DOHH2 (cell line): ENCODE data around the gene RPUSD2.

ENCODE experiments used
- H3F3A ChIP-seq: fragments of 200-600 bp; sonication (generic), shearing (Covaris generic); 2 replicates; pipeline ENCODE4 v1.6.0; 2016; ENCODE audit warnings: antibody characterized with exemption, mild to moderate bottlenecking; ENCODE audit not compliant: control insufficient read depth, insufficient read depth
- H3K27ac ChIP-seq: fragments of 200-600 bp; sonication (generic); 2 replicates; pipeline ENCODE4 v1.5.1; 2014; ENCODE audit warnings: low read depth, mild to moderate bottlenecking, low read length, moderate library complexity
- H3K27me3 ChIP-seq: fragments of 200-600 bp; sonication (generic); 2 replicates; pipeline ENCODE4 v1.6.1; 2014; ENCODE audit warnings: mild to moderate bottlenecking, low read length, mixed read lengths; ENCODE audit not compliant: control insufficient read depth
- H3K36me3 ChIP-seq: fragments of 200-600 bp; sonication (generic); 2 replicates; pipeline ENCODE4 v1.6.1; 2014; ENCODE audit warnings: mild to moderate bottlenecking, low read length, moderate library complexity, mixed read lengths; ENCODE audit not compliant: control insufficient read depth
- H3K4me1 ChIP-seq: fragments of 200-600 bp; sonication (generic); 2 replicates; pipeline ENCODE4 v1.6.1; 2014; ENCODE audit warnings: mild to moderate bottlenecking, low read length, mixed read lengths; ENCODE audit not compliant: control insufficient read depth
- H3K4me2 ChIP-seq: fragments of 200-600 bp; sonication (generic); 2 replicates; pipeline ENCODE4 v1.6.0; 2014; ENCODE audit warnings: mild to moderate bottlenecking, low read length, moderate library complexity
- H3K4me3 ChIP-seq: fragments of 200-600 bp; sonication (generic); 2 replicates; pipeline ENCODE4 v1.5.1; 2014; ENCODE audit warnings: mild to moderate bottlenecking, low read length, mixed read lengths
- H3K79me2 ChIP-seq: fragments of 200-600 bp; sonication (generic); 2 replicates; pipeline ENCODE4 v1.6.1; 2014; ENCODE audit warnings: mild to moderate bottlenecking, low read length, mixed read lengths; ENCODE audit not compliant: control insufficient read depth
- H3K9me2 ChIP-seq: fragments of 200-600 bp; sonication (generic); replicated peaks from 2 replicates; pipeline ENCODE4 v1.6.1; 2014; ENCODE audit warnings: mild to moderate bottlenecking, low read length, mixed read lengths; ENCODE audit not compliant: control insufficient read depth
- H3K9me3 ChIP-seq: fragments of 200-600 bp; sonication (generic); 2 replicates; pipeline ENCODE4 v1.6.1; 2014; ENCODE audit warnings: antibody characterized with exemption, low read length, mixed read lengths; ENCODE audit not compliant: control insufficient read depth, insufficient read depth
- H4K20me1 ChIP-seq: fragments of 200-600 bp; sonication (generic); 2 replicates; pipeline ENCODE4 v1.6.0; 2014; ENCODE audit warnings: low read depth, mild to moderate bottlenecking, antibody characterized with exemption, low read length, moderate library complexity; ENCODE audit not compliant: control insufficient read depth, insufficient read depth
- CTCF ChIP-seq: fragments of 200-600 bp; sonication (generic); IDR thresholded peaks from one replicate; pipeline ENCODE4 v1.5.1; 2014; ENCODE audit warnings: antibody characterized with exemption, mild to moderate bottlenecking, low read depth, low read length; ENCODE audit not compliant: poor library complexity, severe bottlenecking
- EZH2phosphoT487 ChIP-seq: fragments of 200-600 bp; sonication (generic); IDR thresholded peaks from 2 replicates; pipeline ENCODE4 v1.6.1; 2017; ENCODE audit warnings: borderline replicate concordance, mild to moderate bottlenecking, antibody characterized with exemption, low read length, moderate library complexity, mixed read lengths

RPUSD2 gene

DNA sequence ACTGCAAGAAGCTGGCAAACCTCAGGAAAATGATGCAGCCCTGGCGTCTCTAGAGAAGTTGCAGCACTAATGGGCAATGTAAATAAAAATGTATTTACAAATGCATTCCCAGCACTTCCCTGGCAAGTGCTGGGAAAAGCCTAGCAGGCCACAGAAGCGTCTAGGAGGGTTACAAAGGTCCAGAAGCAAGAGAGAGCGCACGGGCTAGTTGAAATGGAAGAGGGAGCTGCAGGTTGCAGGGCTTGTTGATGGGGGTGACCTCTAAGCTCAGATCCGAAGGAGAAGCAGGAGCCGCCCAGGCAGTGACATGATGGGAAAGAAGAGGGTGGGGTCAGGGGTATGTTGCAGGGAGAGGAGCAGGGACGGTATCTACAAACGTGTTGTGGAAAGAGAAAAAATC lies 22.3 kb downstream of the RPUSD2 start:
- H3K4me3 ChIP-seq, result no peak overlapping the region
- H3K27ac ChIP-seq, result no peak overlapping the region

DNA sequence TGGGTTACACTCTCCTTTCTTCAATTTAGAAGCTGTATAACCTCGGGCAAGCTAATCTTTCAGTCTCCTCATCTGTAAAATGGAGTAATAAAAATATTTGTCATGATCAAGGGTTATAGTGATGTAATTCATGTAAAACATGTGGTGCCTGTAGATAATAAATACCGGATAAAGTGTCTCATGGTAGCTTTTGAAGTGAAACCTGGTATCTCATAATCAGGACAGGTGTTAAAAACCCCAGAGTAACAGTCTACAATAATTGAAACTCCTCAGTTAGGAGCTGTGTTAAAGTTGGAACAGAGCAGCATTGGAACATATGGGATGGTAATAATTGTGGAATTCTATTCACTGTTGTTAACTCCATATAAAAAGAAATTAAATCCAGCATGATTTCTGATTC lies 24.1 kb downstream of the RPUSD2 start:
- Histone ChIP-seq H3K79me2 (peaks cover 40% of the 10 kb centered on the region), H3K4me2 (peak overlapping the region; percentile 64), H3K4me3 (peak overlapping the region; percentile 87; the same call in 1 of the 2 replicates), H4K20me1 (peaks cover 5% of the 10 kb centered on the region; the same call in 1 of the 2 replicates), H3K4me1 (peaks cover 56% of the 10 kb centered on the region), H3K27ac (no peak overlapping the region), H3K27me3 (peaks cover 18% of the 10 kb centered on the region), H3K36me3 (peaks cover 21% of the 10 kb centered on the region), H3K9me3 (no peaks in the 10 kb centered on the region), H3K9me2 (no peaks in the 10 kb centered on the region), H3F3A (peaks cover 9% of the 10 kb centered on the region)
- TF ChIP-seq EZH2phosphoT487 (no peak), CTCF (no peak)

More for the DNA sequence above, 22.3 kb downstream of the RPUSD2 start:
- peaks cover 11% of the 10 kb centered on the region; the same call in 1 of the 2 replicates for H3K36me3 ChIP-seq
- H4K20me1 ChIP-seq, result peaks cover 5% of the 10 kb centered on the region; the same call in 1 of the 2 replicates
- H3K27me3 ChIP-seq, result peaks cover 26% of the 10 kb centered on the region
- no peaks in the 10 kb centered on the region for H3K9me2 ChIP-seq
- peaks cover 39% of the 10 kb centered on the region for H3K4me1 ChIP-seq
- peaks cover 22% of the 10 kb centered on the region for H3K79me2 ChIP-seq
- peaks cover 9% of the 10 kb centered on the region for H3F3A ChIP-seq
- H3K4me2 ChIP-seq, result no peak overlapping the region
- TF ChIP-seq CTCF, result no peak
- TF ChIP-seq EZH2phosphoT487, result no peak
- no peaks in the 10 kb centered on the region for H3K9me3 ChIP-seq

DNA sequence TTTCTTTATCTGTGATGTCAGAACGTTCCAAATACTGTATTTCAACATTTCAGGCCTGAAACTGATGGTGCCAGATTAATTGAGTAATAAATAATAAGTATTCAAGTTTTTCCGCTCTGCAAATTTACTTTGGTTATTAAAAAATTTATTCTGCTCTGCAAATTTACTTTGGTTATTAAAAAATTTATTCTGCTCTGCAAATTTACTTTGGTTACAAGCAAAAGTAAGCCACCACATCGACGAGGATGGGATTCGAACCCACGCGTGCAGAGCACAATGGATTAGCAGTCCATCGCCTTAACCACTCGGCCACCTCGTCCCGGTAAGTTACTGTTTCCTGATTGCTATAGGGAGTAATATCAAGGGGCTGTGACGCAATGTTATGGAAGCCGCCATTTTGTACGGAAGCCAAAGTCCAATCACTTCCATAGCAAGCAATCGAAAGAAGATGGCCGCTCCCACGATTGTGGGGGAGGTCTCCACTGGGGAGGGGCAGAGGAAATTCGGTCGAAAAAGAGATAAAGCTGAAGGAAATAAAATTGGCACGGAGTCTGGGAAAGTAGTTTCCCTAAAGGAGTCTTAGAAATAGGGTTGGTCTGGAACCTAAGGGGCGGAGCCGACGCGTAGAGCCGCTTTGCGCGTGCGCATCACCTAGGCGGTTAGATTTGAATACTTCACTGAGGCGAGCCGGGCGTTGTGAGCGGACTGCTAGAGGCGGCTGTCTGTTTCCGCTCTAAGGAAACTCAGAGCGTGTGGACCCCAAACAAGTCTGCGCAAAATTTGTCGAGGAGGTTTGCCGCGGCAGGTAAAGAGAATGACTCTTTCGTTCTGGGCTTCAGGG lies 24.7 kb downstream of the RPUSD2 start, which contains the start of gene KNL1:
Gene KNL1, plus strand, starts transcription at position 662 of the 841 bp plus-strand sequence. CDS start 8,683 bp downstream, outside the sequence.
- Histone ChIP-seq H4K20me1 (peaks cover 5% of the 10 kb centered on the region; the same call in 1 of the 2 replicates), H3K36me3 (peaks cover 26% of the 10 kb centered on the region), H3K9me2 (no peaks in the 10 kb centered on the region), H3K9me3 (no peaks in the 10 kb centered on the region), H3K27me3 (peaks cover 11% of the 10 kb centered on the region), H3K4me3 (peak within 1 kb of the TSS; percentile 87), H3K79me2 (peaks cover 46% of the 10 kb centered on the region), H3K4me2 (peak within 1 kb of the TSS; percentile 64), H3K4me1 (peaks cover 59% of the 10 kb centered on the region), H3K27ac (peak within 1 kb of the TSS; percentile 92), H3F3A (peaks cover 9% of the 10 kb centered on the region)
- TF ChIP-seq EZH2phosphoT487, result no peak
- TF ChIP-seq CTCF, result no peak
